GM19328 (cell line): ENCODE data around the gene ACVRL1.

ENCODE experiments used
- ATAC-seq: cut with Tn5 transposase; IDR thresholded peaks from one replicate; pipeline ENCODE4 v1.9.1; 2021; ENCODE audit warnings: mild to moderate bottlenecking, moderate library complexity; ENCODE audit not compliant: unreplicated experiment

ACVRL1 gene

DNA sequence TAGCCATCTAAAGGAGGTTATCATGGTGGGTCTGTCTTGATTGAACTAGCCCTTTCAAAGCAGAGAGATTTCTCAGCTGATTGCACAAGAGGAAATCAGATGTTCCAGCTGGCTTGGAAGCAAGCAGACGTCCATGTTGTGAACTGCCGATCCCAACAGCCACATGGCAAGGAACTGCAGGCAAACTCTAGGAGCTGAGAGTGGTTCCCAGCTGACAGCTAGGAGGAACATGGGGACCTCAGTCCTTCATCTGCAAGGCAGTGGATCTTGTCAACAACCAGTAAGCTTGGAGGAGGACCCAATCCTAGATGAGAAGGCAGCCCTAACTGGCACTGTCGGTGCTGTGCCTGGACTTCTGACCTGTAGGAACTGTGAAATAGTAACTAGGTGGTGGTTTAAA lies 51.9 kb downstream of the ACVRL1 start:
- no peak for ATAC-seq

- ATAC-seq, result no peak
Measured at GRCh38 chr12:51959921-51960320, 52.6 kb downstream of the ACVRL1 start.

GRCh38 chr12:51960488-51960887 lies 53.2 kb downstream of the ACVRL1 start:
- ATAC-seq, result no peak

- no peak for ATAC-seq
Measured at GRCh38 chr12:51960890-51961289, 53.6 kb downstream of the ACVRL1 start.

- no peak for ATAC-seq
Measured at GRCh38 chr12:51961834-51962233, 54.5 kb downstream of the ACVRL1 start.

DNA sequence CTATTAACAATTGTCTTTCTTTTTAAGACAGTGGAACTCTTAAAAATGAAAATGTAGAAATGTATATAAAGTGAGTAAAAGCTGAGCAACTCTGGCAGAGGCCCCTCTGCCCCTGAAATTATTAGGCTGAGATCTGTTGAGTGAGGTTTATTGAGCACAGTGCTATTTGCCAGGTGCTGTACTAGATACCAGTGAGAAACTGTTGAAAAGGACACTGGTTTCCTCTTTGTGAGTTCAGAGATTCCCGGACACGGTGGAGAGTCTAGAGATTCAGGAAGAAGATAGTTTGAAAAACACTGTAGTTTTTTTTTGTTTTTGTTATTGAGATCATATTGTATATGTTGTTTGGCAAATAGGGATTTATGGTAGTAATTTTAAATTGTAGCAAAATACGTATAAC lies 55.4 kb downstream of the ACVRL1 start:
- no peak for ATAC-seq

- no peak for ATAC-seq
Measured at GRCh38 chr12:51963477-51963876, 56.2 kb downstream of the ACVRL1 start.

DNA sequence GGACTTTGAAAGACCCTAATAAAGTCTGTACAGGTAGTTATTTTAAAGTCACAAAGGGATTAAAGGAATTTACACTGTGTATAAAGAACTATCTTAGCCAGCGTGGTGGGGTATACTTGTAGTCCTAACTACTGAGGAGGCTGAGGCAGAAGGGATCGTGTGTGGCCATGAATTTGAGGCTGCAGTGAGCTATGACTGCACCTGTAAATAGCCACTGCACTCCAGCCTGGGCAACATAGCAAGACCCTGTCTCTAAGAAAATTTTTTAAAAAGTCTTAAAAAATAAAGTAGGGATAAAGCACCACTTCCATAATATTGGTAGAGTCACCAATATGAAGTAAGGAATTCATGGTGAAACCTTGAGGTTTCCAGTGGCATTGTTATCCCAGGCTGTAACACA lies 62.3 kb downstream of the ACVRL1 start:
- no peak for ATAC-seq

GRCh38 chr12:51970904-51971646 lies 63.8 kb downstream of the ACVRL1 start:
- ATAC-seq, result peak; percentile 86

DNA sequence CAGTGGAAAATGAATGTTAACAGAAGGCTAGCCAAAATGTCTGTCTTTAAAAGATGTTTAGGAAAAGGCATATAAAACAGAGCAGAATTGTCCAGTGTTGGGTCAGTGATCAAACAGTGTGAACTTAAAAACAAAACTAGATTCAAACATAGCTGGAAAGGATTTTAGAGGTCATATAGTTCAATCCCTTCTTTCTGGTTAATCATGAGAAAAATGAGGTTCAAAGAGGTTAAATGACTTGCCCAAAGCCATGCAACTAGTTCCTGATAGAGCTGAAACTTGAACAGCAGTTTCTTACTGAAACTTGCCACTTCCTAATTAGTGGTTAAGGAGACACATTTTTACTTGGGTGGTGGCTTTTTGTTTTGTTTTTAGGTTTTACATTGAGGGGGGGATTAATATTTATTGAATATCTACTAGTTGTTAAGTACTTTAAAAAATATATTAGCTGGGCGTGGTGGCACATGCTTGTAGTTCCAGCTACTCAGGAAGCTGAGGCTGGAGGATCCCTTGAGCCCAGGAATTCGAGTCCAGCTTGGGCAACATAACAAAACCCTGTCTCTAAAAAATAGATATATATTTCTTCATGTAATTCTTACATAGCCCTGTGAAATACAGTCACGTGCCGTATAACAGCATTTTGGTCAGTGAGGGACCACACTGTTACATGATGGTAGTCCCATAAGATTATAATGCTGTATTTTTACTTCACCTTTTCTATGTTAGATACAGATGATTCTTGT lies 64.5 kb downstream of the ACVRL1 start:
- ATAC-seq, result no peak

GRCh38 chr12:51972422-51972812 lies 65.1 kb downstream of the ACVRL1 start:
- no peak for ATAC-seq

DNA sequence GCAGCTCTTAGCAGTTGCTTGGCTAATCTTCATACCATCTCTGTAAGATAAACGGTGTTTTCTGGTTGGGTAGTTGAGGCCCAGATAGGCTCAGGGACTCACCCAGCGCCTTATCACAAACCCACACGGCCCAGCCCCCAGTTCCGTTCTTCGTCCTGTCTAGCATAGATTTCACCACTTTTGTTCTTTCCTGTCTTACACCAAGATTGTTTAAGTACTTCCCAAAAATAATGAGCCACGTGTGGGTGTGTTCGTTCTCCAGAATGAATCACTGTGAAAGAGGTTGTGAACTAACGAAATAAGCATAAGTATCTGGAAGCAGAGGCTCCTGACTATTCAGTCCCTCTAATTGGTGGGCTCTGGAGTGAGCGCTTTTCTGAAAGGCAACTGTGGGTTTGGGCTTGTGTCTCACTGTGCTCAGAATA lies 65.6 kb downstream of the ACVRL1 start:
- no peak for ATAC-seq
